WTC11 (cell line): ENCODE data around the gene SUPT4H1. TPM values are rescaled to one million over a fixed set of nuclear protein-coding genes. Genes with fewer than 3 reads are reported as not detected.

Experiments used
- ATAC-seq: fragments of 200-7000 bp; cut with Tn5 transposase; 2 replicates; pipeline ENCODE4 v1.10.0; 2021; ENCODE audit warnings: mild to moderate bottlenecking, moderate library complexity
- CTCF ChIA-PET: fragments of 300-600 bp; sonication (Branson Sonifier 250); formaldehyde crosslinking; loops from one replicate; lab custom pipeline; 2021; ENCODE audit warnings: antibody characterized with exemption; lab: Charles Lee
- POLR2A ChIA-PET: fragments of 350-600 bp; sonication (Branson Sonifier 250); formaldehyde crosslinking; loops from one replicate; lab custom pipeline; 2021; ENCODE audit warnings: antibody characterized with exemption; lab: Charles Lee
- DNase-seq: peaks from one replicate; pipeline ENCODE4 v3.0.0; 2021; ENCODE audit warnings: low spot score
- H3K27ac Mint-ChIP-seq: 2 replicates; pipeline ENCODE4 v1.8.0; 2021; ENCODE audit warnings: mixed read lengths
- H3K27me3 Mint-ChIP-seq: 2 replicates; pipeline ENCODE4 v1.8.0; 2021; ENCODE audit warnings: low read depth, mild to moderate bottlenecking, moderate library complexity, mixed read lengths
- H3K36me3 Mint-ChIP-seq: 2 replicates; pipeline ENCODE4 v1.8.0; 2021; ENCODE audit warnings: mixed read lengths
- H3K4me1 Mint-ChIP-seq: 2 replicates; pipeline ENCODE4 v1.8.0; 2022; ENCODE audit warnings: mixed read lengths
- H3K4me3 Mint-ChIP-seq: 2 replicates; pipeline ENCODE4 v1.8.0; 2021; ENCODE audit warnings: mild to moderate bottlenecking, moderate library complexity, mixed read lengths
- H3K9me3 Mint-ChIP-seq: 2 replicates; pipeline ENCODE4 v1.8.0; 2021; ENCODE audit warnings: mixed read lengths
- ATF6 ChIP-seq: sonication (generic); formaldehyde crosslinking; IDR thresholded peaks from 2 replicates; pipeline ENCODE4 v1.8.1; 2023; ENCODE audit warnings: mild to moderate bottlenecking, missing genetic modification reagents
- CTCF ChIP-seq: fragments of 200-600 bp; IDR thresholded peaks from 2 replicates; pipeline ENCODE4 v1.8.0; 2022; ENCODE audit warnings: antibody characterized with exemption
- EMX1 ChIP-seq: fragments of 250-450 bp; sonication (Bioruptor Pico); IDR thresholded peaks from 2 replicates; pipeline ENCODE4 v1.8.0; 2021; ENCODE audit warnings: mild to moderate bottlenecking
- ETV6 ChIP-seq: sonication (generic); formaldehyde crosslinking; IDR thresholded peaks from 2 replicates; pipeline ENCODE4 v1.8.1; 2022; ENCODE audit warnings: mild to moderate bottlenecking, missing genetic modification reagents
- FOXJ3 ChIP-seq: sonication (generic); formaldehyde crosslinking; IDR thresholded peaks from 2 replicates; pipeline ENCODE4 v1.9.0; 2021; ENCODE audit warnings: missing genetic modification reagents, mild to moderate bottlenecking, borderline replicate concordance
- FOXK1 ChIP-seq: sonication (generic); formaldehyde crosslinking; IDR thresholded peaks from 2 replicates; pipeline ENCODE4 v1.8.0; 2022; ENCODE audit warnings: mild to moderate bottlenecking, moderate library complexity, missing genetic modification reagents
- GABPB1 ChIP-seq: sonication (generic); formaldehyde crosslinking; IDR thresholded peaks from 2 replicates; pipeline ENCODE4 v1.8.1; 2023; ENCODE audit warnings: mild to moderate bottlenecking, missing genetic modification reagents
- GTF2I ChIP-seq: fragments of 250-450 bp; sonication (Bioruptor Pico); conservative IDR thresholded peaks from 2 replicates; pipeline ENCODE4 v1.4.0; 2021; ENCODE audit warnings: mild to moderate bottlenecking
- JAZF1 ChIP-seq: fragments of 250-450 bp; sonication (Bioruptor Pico); IDR thresholded peaks from 2 replicates; pipeline ENCODE4 v1.9.0; 2021; ENCODE audit warnings: moderate library complexity, mild to moderate bottlenecking, inconsistent platforms
- MXD4 ChIP-seq: fragments of 250-450 bp; sonication (Bioruptor Pico); IDR thresholded peaks from 2 replicates; pipeline ENCODE4 v1.8.0; 2021; ENCODE audit warnings: mild to moderate bottlenecking, moderate library complexity, borderline replicate concordance
- NFATC4 ChIP-seq: fragments of 250-450 bp; sonication (Bioruptor Pico); IDR thresholded peaks from 2 replicates; pipeline ENCODE4 v1.9.0; 2021; ENCODE audit warnings: mild to moderate bottlenecking
- NFYB ChIP-seq: sonication (generic); formaldehyde crosslinking; conservative IDR thresholded peaks from 2 replicates; pipeline ENCODE4 v1.8.0; 2022; ENCODE audit warnings: low read depth, missing genetic modification reagents
- NR2C2 ChIP-seq: sonication (generic); formaldehyde crosslinking; IDR thresholded peaks from 2 replicates; pipeline ENCODE4 v1.8.0; 2022; ENCODE audit warnings: mild to moderate bottlenecking, missing genetic modification reagents
- NR3C1 ChIP-seq: sonication (generic); formaldehyde crosslinking; conservative IDR thresholded peaks from 2 replicates; pipeline ENCODE4 v1.8.1; 2023; ENCODE audit warnings: low read depth, mild to moderate bottlenecking, missing genetic modification reagents
- PRDM15 ChIP-seq: sonication (generic); formaldehyde crosslinking; IDR thresholded peaks from 2 replicates; pipeline ENCODE4 v1.8.0; 2022; ENCODE audit warnings: missing genetic modification reagents
- PREB ChIP-seq: sonication (generic); formaldehyde crosslinking; IDR thresholded peaks from 2 replicates; pipeline ENCODE4 v1.8.1; 2022; ENCODE audit warnings: mild to moderate bottlenecking, missing genetic modification reagents, moderate library complexity, borderline replicate concordance
- STAT6 ChIP-seq: sonication (generic); formaldehyde crosslinking; conservative IDR thresholded peaks from 2 replicates; pipeline ENCODE4 v1.8.1; 2023; ENCODE audit warnings: mild to moderate bottlenecking, low read depth, missing genetic modification reagents, moderate library complexity
- TEAD4 ChIP-seq: sonication (generic); formaldehyde crosslinking; IDR thresholded peaks from 2 replicates; pipeline ENCODE4 v1.8.0; 2022; ENCODE audit warnings: mild to moderate bottlenecking, missing genetic modification reagents
- ZBTB43 ChIP-seq: sonication (generic); formaldehyde crosslinking; IDR thresholded peaks from 2 replicates; pipeline ENCODE4 v1.8.1; 2023; ENCODE audit warnings: mild to moderate bottlenecking, missing genetic modification reagents
- ZNF263 ChIP-seq: sonication (generic); formaldehyde crosslinking; IDR thresholded peaks from 2 replicates; pipeline ENCODE4 v1.8.1; 2022; ENCODE audit warnings: low read depth, mild to moderate bottlenecking, moderate library complexity, missing genetic modification reagents
- ZNF425 ChIP-seq: fragments of 250-450 bp; sonication (Bioruptor Pico); conservative IDR thresholded peaks from 2 replicates; pipeline ENCODE4 v1.9.0; 2021; ENCODE audit warnings: mild to moderate bottlenecking
- total RNA-seq: library from RNA; stranded (reverse); gene quantifications from 3 replicates; pipeline ENCODE4 v1.2.3, GENCODE V29; 2021

SUPT4H1 gene
- total RNA-seq, 1 experiment from 2014 or later, result 85.5 TPM

- TF ChIP-seq CTCF (no peak), PREB (CRISPR knock-in tag) (no peak), ZNF425 (CRISPR knock-in tag) (no peak), FOXK1 (CRISPR knock-in tag) (no peak), ETV6 (CRISPR knock-in tag) (no peak), JAZF1 (no peak), STAT6 (no peak), NFATC4 (CRISPR knock-in tag) (no peak), EMX1 (CRISPR knock-in tag) (no peak), FOXJ3 (no peak)
Observed at GRCh38 chr17:58375256-58375655, 23.3 kb upstream of the SUPT4H1 start (continued).

- ChIA-PET CTCF (no interaction called here), POLR2A (no interaction called here)
- H3K4me3 Mint-ChIP-seq, result no peak overlapping the region
- no peaks in the 10 kb centered on the region for H3K27me3 Mint-ChIP-seq
- no peak for ATAC-seq
- H3K9me3 Mint-ChIP-seq, result no peaks in the 10 kb centered on the region
- H3K36me3 Mint-ChIP-seq, result no peaks in the 10 kb centered on the region
- H3K27ac Mint-ChIP-seq, result no peak overlapping the region
- peaks cover 34% of the 10 kb centered on the region for H3K4me1 Mint-ChIP-seq
- no peak for DNase-seq
- TF ChIP-seq ZNF263 (CRISPR knock-in tag) (no peak), ATF6 (no peak), FOXJ3 (no peak), PRDM15 (CRISPR knock-in tag) (no peak), MXD4 (CRISPR knock-in tag) (no peak), GABPB1 (no peak), TEAD4 (no peak), NFYB (CRISPR knock-in tag) (no peak), ETV6 (CRISPR knock-in tag) (no peak), NR2C2 (no peak), ZBTB43 (CRISPR knock-in tag) (no peak), NR3C1 (CRISPR knock-in tag) (no peak), GTF2I (CRISPR knock-in tag) (no peak)
Observed at GRCh38 chr17:58373923-58374322, 21.9 kb upstream of the SUPT4H1 start.
